HL-60 (cell line): ENCODE measurements around the gene CHDH.

Source experiments
- CTCF ChIP-seq: IDR thresholded peaks from one replicate; pipeline ENCODE4 v1.5.1; 2011; ENCODE audit warnings: low read length, control low read depth, inconsistent platforms; ENCODE audit not compliant: insufficient read depth
- POLR2AphosphoS5 ChIP-seq: IDR thresholded peaks from 2 replicates; pipeline ENCODE4 v1.6.1; 2012; ENCODE audit warnings: low read depth
- SPI1 ChIP-seq: IDR thresholded peaks from 2 replicates; pipeline ENCODE4 v1.6.1; 2012; ENCODE audit warnings: low read depth, mild to moderate bottlenecking, borderline replicate concordance

GRCh38 chr3:53806182-53807116 is 39.8 kb downstream of the CHDH start:
- TF ChIP-seq POLR2AphosphoS5 (no peak), CTCF (no peak), SPI1 (no peak)
